ENCODE data around the gene MRPL20.

MRPL20 gene

DNA sequence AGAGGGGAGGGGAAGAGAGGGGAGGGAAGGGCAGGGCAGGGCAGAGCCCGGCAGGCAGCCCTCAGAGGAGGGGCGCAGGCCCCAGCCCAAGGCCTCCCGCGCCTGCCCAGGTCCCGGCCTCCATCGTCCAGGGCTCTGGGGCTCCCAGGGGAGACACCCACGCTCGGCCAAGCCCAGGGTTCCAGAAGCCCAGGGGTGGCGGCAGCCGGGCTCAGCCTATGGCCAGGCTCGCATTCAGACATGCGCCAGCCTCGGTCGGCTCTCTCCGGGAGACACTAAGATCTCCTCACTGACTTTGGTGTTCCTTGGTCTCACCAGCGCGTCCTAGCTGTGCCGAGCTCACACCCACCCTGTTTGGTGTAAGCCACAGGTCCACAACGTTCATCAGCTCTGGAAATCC, 21.1 kb upstream of the MRPL20 start:
- Histone ChIP-seq H3K79me2 (ENCODE audit: insufficient read depth, low read depth) (no peaks in the 10 kb centered on the region), H3K4me3 (IDR thresholded peaks at IDR 0.05; ENCODE audit: insufficient read depth, low read depth, low read length) (no peak overlapping the region), H3K27ac (no peak overlapping the region), H3K27me3 (ENCODE audit: insufficient read depth, low read depth) (peaks cover 40% of the 10 kb centered on the region), H3K36me3 (ENCODE audit: insufficient read depth) (no peaks in the 10 kb centered on the region), H3K4me2 (no peak overlapping the region), H4K20me1 (ENCODE audit: insufficient read depth) (no peaks in the 10 kb centered on the region), H3K4me1 (ENCODE audit: low read depth, poor library complexity, severe bottlenecking) (peaks cover 2% of the 10 kb centered on the region), H2AFZ (ENCODE audit: low read depth) (no peak overlapping the region), H3K9ac (no peak overlapping the region)
- TF ChIP-seq, protein P1, sequence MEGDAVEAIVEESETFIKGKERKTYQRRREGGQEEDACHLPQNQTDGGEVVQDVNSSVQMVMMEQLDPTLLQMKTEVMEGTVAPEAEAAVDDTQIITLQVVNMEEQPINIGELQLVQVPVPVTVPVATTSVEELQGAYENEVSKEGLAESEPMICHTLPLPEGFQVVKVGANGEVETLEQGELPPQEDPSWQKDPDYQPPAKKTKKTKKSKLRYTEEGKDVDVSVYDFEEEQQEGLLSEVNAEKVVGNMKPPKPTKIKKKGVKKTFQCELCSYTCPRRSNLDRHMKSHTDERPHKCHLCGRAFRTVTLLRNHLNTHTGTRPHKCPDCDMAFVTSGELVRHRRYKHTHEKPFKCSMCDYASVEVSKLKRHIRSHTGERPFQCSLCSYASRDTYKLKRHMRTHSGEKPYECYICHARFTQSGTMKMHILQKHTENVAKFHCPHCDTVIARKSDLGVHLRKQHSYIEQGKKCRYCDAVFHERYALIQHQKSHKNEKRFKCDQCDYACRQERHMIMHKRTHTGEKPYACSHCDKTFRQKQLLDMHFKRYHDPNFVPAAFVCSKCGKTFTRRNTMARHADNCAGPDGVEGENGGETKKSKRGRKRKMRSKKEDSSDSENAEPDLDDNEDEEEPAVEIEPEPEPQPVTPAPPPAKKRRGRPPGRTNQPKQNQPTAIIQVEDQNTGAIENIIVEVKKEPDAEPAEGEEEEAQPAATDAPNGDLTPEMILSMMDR (conservative IDR thresholded peaks at IDR 0.05; ENCODE audit: low read depth, low read length), result no peak

DNA sequence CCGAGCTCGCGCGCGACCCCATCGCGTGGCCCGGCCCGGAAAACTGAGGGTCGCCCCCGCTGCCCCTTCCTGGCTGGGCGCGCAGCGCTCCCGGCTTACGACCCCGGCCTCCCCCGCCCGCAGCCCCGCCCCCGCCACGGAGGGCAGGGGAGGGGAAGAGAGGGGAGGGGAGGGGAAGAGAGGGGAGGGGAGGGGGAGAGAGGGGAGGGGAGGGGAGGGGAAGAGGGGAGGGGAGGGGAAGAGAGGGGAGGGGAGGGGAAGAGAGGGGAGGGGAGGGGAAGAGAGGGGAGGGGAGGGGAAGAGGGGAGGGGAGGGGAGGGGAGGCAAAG, 20.7 kb upstream of the MRPL20 start:
- TF ChIP-seq, protein P1 (conservative IDR thresholded peaks at IDR 0.05; ENCODE audit: low read depth, low read length), result no peak
- Histone ChIP-seq H4K20me1 (ENCODE audit: insufficient read depth) (no peaks in the 10 kb centered on the region), H3K79me2 (ENCODE audit: insufficient read depth, low read depth) (no peaks in the 10 kb centered on the region), H3K27me3 (ENCODE audit: insufficient read depth, low read depth) (peaks cover 42% of the 10 kb centered on the region), H3K36me3 (ENCODE audit: insufficient read depth) (no peaks in the 10 kb centered on the region), H2AFZ (ENCODE audit: low read depth) (no peak overlapping the region), H3K4me3 (IDR thresholded peaks at IDR 0.05; ENCODE audit: insufficient read depth, low read depth, low read length) (no peak overlapping the region), H3K4me2 (no peak overlapping the region), H3K27ac (no peak overlapping the region), H3K4me1 (ENCODE audit: low read depth, poor library complexity, severe bottlenecking) (peaks cover 6% of the 10 kb centered on the region), H3K9ac (no peak overlapping the region)

DNA sequence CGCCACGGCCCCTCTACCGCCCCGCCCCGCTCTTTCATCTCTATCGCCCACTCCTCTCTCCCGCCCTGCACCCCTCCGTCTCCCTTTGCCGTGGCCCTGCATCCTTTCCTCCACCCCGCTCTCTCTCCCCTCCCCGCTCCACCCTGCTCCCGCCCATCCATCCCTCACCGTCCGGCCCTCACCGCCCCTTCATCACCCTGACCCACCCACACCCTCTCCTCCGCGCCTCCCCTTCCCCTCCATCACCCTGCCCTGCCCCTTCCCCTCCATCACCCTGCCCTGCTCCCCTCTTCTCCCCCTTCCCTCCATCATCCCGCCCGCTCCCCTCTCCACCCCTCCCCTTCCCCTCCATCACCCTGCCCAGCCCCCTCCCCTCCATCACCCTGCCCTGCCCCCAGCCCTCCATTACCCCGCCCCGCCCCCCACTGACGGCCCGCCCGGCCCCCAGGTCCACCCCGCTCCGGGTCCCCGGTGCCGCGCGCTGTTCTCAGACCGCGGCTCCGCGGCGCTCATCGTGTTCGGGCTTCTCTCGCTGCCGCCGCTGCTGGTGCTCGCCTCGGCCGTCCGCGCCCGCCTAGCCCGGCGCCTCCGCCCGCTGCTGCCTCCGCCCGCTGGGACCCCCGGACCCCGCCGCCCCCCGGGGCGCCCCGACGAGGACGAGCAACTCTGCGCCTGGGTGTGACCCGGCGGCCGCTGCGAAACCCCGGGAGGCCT, 20.2 kb upstream of the MRPL20 start:
- no peak overlapping the region for H2AFZ ChIP-seq (ENCODE audit: low read depth)
- H3K79me2 ChIP-seq (ENCODE audit: insufficient read depth, low read depth), result no peaks in the 10 kb centered on the region
- peaks cover 11% of the 10 kb centered on the region for H3K4me1 ChIP-seq (ENCODE audit: low read depth, poor library complexity, severe bottlenecking)
- H3K27me3 ChIP-seq (ENCODE audit: insufficient read depth, low read depth), result peaks cover 40% of the 10 kb centered on the region
- no peak overlapping the region for H3K27ac ChIP-seq
- no peak overlapping the region for H3K9ac ChIP-seq
- H3K4me3 ChIP-seq (IDR thresholded peaks at IDR 0.05; ENCODE audit: insufficient read depth, low read depth, low read length), result no peak overlapping the region
- no peak overlapping the region for H3K4me2 ChIP-seq
- no peaks in the 10 kb centered on the region for H3K36me3 ChIP-seq (ENCODE audit: insufficient read depth)
- no peaks in the 10 kb centered on the region for H4K20me1 ChIP-seq (ENCODE audit: insufficient read depth)
- TF ChIP-seq, protein P1 (conservative IDR thresholded peaks at IDR 0.05; ENCODE audit: low read depth, low read length), result no peak

DNA sequence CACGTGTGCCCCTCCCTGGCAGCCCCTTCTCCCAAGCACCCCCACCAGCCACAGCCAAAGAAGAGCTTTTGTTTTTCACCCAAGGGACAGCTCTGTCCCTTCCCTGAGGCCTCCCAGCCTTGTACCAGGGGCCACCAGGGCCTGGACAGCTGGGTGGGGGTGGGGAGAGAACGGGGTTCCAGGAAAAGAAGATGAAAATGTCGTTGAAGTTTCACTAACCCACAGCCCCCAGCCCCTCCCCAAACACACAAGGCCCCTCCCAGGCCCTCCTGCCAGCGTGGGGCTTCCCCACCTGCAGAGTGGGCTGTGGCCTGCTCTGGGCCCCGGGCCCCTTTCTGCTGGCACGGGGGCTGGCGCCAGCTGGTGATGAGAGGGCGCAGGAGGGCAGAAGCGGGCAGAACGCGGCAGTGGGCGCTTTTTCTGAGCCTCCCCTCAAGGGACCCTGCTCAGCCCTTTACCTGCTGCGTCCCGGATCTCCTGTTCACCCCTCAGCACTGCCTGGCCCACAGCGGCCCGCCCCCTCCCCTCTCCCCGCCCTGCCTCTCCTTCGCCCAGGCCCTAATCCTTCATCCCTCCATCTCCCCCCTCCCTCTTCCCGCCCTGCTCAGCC, 19.5 kb upstream of the MRPL20 start:
- no peak overlapping the region for H3K27ac ChIP-seq
- TF ChIP-seq, protein P1 (conservative IDR thresholded peaks at IDR 0.05; ENCODE audit: low read depth, low read length), result no peak

More for the DNA sequence above, 19.5 kb upstream of the MRPL20 start:
- no peaks in the 10 kb centered on the region for H3K36me3 ChIP-seq (ENCODE audit: insufficient read depth)
- H2AFZ ChIP-seq (ENCODE audit: low read depth), result no peak overlapping the region
- H4K20me1 ChIP-seq (ENCODE audit: insufficient read depth), result no peaks in the 10 kb centered on the region
- H3K4me2 ChIP-seq, result no peak overlapping the region
- peaks cover 13% of the 10 kb centered on the region for H3K4me1 ChIP-seq (ENCODE audit: low read depth, poor library complexity, severe bottlenecking)
- H3K4me3 ChIP-seq (IDR thresholded peaks at IDR 0.05; ENCODE audit: insufficient read depth, low read depth, low read length), result no peak overlapping the region
- H3K27me3 ChIP-seq (ENCODE audit: insufficient read depth, low read depth), result peaks cover 36% of the 10 kb centered on the region
- H3K79me2 ChIP-seq (ENCODE audit: insufficient read depth, low read depth), result no peaks in the 10 kb centered on the region
- H3K9ac ChIP-seq, result no peak overlapping the region
